K562 (cell line): ENCODE results near the gene ACAP2. TPM values are rescaled to one million over a fixed set of nuclear protein-coding genes. Genes with fewer than 3 reads are reported as not detected.

Experiments
- AFF4 ChIP-seq: sonication (generic); formaldehyde crosslinking; IDR thresholded peaks from 2 replicates; pipeline ENCODE4 v1.8.0; 2023; ENCODE audit warnings: mild to moderate bottlenecking, missing genetic modification reagents
- C11orf30 ChIP-seq: fragments of 450-650 bp; IDR thresholded peaks from 2 replicates; pipeline ENCODE4 v1.6.1; 2016; ENCODE audit warnings: low read depth, mild to moderate bottlenecking
- CAMTA2 ChIP-seq: fragments of 250-450 bp; sonication (Bioruptor Pico); conservative IDR thresholded peaks from 2 replicates; pipeline ENCODE4 v1.5.1; 2022
- CBFA2T3 ChIP-seq: fragments of 450-650 bp; IDR thresholded peaks from 2 replicates; pipeline ENCODE4 v1.6.1; 2017
- EGR1 ChIP-seq: fragments of 450-650 bp; conservative IDR thresholded peaks from 2 replicates; pipeline ENCODE4 v1.6.1; 2017; ENCODE audit warnings: mild to moderate bottlenecking
- ELF2 ChIP-seq: fragments of 250-450 bp; sonication (Bioruptor Pico); IDR thresholded peaks from 2 replicates; pipeline ENCODE4 v1.5.0; 2021; ENCODE audit warnings: mild to moderate bottlenecking
- GTF3C2 ChIP-seq: IDR thresholded peaks from 3 replicates; pipeline ENCODE4 v1.6.1; 2011; ENCODE audit warnings: borderline replicate concordance, mild to moderate bottlenecking, moderate library complexity; ENCODE audit not compliant: insufficient read length; ENCODE audit errors: extremely low read depth
- KDM2B ChIP-seq: fragments of 250-450 bp; sonication (Bioruptor Pico); IDR thresholded peaks from 2 replicates; pipeline ENCODE4 v1.8.0; 2021; ENCODE audit warnings: mild to moderate bottlenecking, moderate library complexity
- KLF6 ChIP-seq: fragments of 250-450 bp; sonication (Bioruptor Pico); IDR thresholded peaks from 2 replicates; pipeline ENCODE4 v1.4.0; 2020; ENCODE audit warnings: mild to moderate bottlenecking, moderate library complexity, borderline replicate concordance
- MBD2 ChIP-seq: sonication (generic); IDR thresholded peaks from 2 replicates; pipeline ENCODE4 v1.6.1; 2016; ENCODE audit warnings: low read depth, borderline replicate concordance
- NR1H2 ChIP-seq: sonication (generic); formaldehyde crosslinking; IDR thresholded peaks from 2 replicates; pipeline ENCODE4 v1.4.0; 2020; ENCODE audit warnings: mild to moderate bottlenecking, missing genetic modification reagents
- PCBP2 ChIP-seq: fragments of 200-400 bp; formaldehyde crosslinking; IDR thresholded peaks from 2 replicates; pipeline ENCODE4 v1.6.1; 2018; ENCODE audit warnings: low read length, low read depth, mild to moderate bottlenecking, moderate library complexity; ENCODE audit not compliant: poor library complexity, severe bottlenecking
- PYGO2 ChIP-seq: fragments of 450-650 bp; IDR thresholded peaks from 2 replicates; pipeline ENCODE4 v1.6.1; 2016; ENCODE audit warnings: mild to moderate bottlenecking, missing genetic modification characterization, moderate library complexity, missing compliant biosample characterization
- XRCC5 ChIP-seq: fragments of 200-400 bp; formaldehyde crosslinking; IDR thresholded peaks from 2 replicates; pipeline ENCODE4 v1.6.1; 2017; ENCODE audit warnings: low read depth, mild to moderate bottlenecking, low read length
- ZBTB17 ChIP-seq: fragments of 450-650 bp; formaldehyde crosslinking; IDR thresholded peaks from 2 replicates; pipeline ENCODE4 v1.4.0; 2020; ENCODE audit warnings: mild to moderate bottlenecking
- ZBTB8A ChIP-seq: fragments of 450-650 bp; IDR thresholded peaks from 2 replicates; pipeline ENCODE4 v1.6.1; 2018; ENCODE audit warnings: mild to moderate bottlenecking, moderate library complexity; ENCODE audit not compliant: partially characterized antibody
- ZC3H4 ChIP-seq: sonication (generic); formaldehyde crosslinking; IDR thresholded peaks from 2 replicates; pipeline ENCODE4 v1.9.0; 2021; ENCODE audit warnings: missing genetic modification reagents, borderline replicate concordance
- ZFP30 ChIP-seq: fragments of 250-450 bp; sonication (Bioruptor Pico); IDR thresholded peaks from 2 replicates; pipeline ENCODE4 v1.8.0; 2022; ENCODE audit warnings: moderate library complexity, mild to moderate bottlenecking, inconsistent platforms, borderline replicate concordance
- ZNF695 ChIP-seq: fragments of 450-650 bp; formaldehyde crosslinking; IDR thresholded peaks from 2 replicates; pipeline ENCODE4 v1.4.0; 2020; ENCODE audit warnings: mild to moderate bottlenecking, moderate library complexity
- ZNF699 ChIP-seq: fragments of 250-450 bp; sonication (Bioruptor Pico); IDR thresholded peaks from 2 replicates; pipeline ENCODE4 v1.8.0; 2021; ENCODE audit warnings: mild to moderate bottlenecking, moderate library complexity; ENCODE audit not compliant: insufficient replicate concordance
- polyA plus RNA-seq, 8 experiments: library from polyadenylated mRNA; depleted of rRNA in 4 of 8; stranded (reverse) in 5 of 8; unstranded in 3 of 8; fragments of >200 nt; fragmentation: Nextera tagmentation in 2 of 8; fragmentation: Illumina TruSeq in 1 of 8; extraction: Ambion mirVana in 2 of 8; extraction: Trizol in 1 of 8; gene quantifications; 2 replicates each; pipeline versions ENCODE4 v1.2.1 to v1.2.3, GENCODE V29; 2011 to 2014; ENCODE audit warnings: inconsistent platforms in 1 of 8, missing spikeins in 1 of 8
- total RNA-seq, 7 experiments: library from RNA; depleted of rRNA in 6 of 7; stranded (reverse); fragments of >200 nt in 6 of 7; fragmentation: Illumina TruSeq in 2 of 7; extraction: Trizol in 2 of 7; gene quantifications; 2 replicates each; pipeline versions ENCODE4 v1.2.1 to v1.2.3, GENCODE V29; 2011 to 2021; ENCODE audit warnings: low replicate concordance in 1 of 7
- TF ChIP-seq, protein P1 (sequence below): sonication (generic); formaldehyde crosslinking; IDR thresholded peaks from 2 replicates; pipeline ENCODE4 v1.8.0; 2022; ENCODE audit warnings: missing genetic modification reagents, mild to moderate bottlenecking, moderate library complexity, borderline replicate concordance

The ACAP2 gene
- total and polyA plus RNA-seq, 9 of the 15 experiments (the other 6 are each of a cell fraction or from before 2014, with no cell fraction given), result 10.6 to 52.7 (median 34.4) TPM

DNA sequence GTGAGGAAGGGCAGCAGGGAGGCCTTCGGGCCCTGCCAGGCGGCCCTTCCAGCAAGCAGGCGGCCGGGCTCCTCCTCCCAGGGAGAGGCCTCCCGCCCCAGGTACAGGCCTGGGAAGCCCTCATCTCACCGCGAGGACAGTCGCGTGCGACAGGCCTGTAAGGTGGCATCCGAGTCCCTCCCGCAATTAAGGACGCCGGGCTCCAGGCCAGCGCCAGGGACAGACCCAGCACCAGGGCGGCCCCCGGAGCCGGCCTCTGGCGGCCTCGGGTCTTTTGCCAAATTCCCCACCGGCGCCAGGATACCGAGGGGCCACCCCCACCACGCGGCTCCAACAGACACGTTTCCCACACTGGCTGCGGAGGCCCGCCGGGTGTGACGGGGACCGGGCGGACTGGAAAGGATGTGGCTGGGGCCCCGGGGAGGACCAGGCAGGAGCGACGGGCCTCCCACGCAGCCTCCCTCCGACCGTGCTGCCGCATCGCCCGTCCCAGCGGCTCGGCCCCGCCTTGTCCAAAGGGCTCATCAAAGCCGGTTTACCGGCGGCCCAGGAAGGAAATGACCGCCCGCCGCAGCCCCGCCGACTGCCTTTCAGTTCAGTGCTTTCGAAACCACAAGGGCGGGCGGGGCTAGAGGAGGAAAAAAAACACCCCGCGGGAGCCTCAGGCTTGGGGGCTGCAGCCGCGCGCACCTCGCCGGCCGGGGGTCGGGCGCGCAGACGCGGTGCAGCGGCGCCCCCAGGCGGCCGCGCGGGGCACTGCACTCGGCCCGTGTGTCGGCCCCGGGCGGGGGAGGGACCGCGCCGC is 183.1 kb downstream of the ACAP2 start (continued):
- no peak for TF ChIP-seq PYGO2
- no peak for TF ChIP-seq C11orf30
- TF ChIP-seq CAMTA2 (CRISPR knock-in tag), result no peak
- TF ChIP-seq ELF2 (CRISPR knock-in tag), result no peak
- TF ChIP-seq ZNF695 (CRISPR knock-in tag), result no peak
- peak; percentile 90 for TF ChIP-seq EGR1
- TF ChIP-seq MBD2, result no peak
- TF ChIP-seq CBFA2T3, result 0 out of 2 replicates have a peak, but pooled peaks have one; percentile 17
- TF ChIP-seq, protein P1, sequence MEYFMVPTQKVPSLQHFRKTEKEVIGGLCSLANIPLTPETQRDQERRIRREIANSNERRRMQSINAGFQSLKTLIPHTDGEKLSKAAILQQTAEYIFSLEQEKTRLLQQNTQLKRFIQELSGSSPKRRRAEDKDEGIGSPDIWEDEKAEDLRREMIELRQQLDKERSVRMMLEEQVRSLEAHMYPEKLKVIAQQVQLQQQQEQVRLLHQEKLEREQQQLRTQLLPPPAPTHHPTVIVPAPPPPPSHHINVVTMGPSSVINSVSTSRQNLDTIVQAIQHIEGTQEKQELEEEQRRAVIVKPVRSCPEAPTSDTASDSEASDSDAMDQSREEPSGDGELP (CRISPR knock-in tag), result peak; percentile 73
- TF ChIP-seq XRCC5, result peak; percentile 53; the same call in 1 of the 2 replicates
- TF ChIP-seq ZBTB8A, result no peak
- no peak for TF ChIP-seq ZFP30 (CRISPR knock-in tag)
- TF ChIP-seq KLF6 (CRISPR knock-in tag), result 0 out of 2 replicates have a peak, but pooled peaks have one; percentile 41
- TF ChIP-seq AFF4 (CRISPR knock-in tag), result 0 out of 2 replicates have a peak, but pooled peaks have one; percentile 49
- no peak for TF ChIP-seq PCBP2
- peak; percentile 56; the same call in 1 of the 2 replicates for TF ChIP-seq ZBTB17 (CRISPR knock-in tag)
- no peak for TF ChIP-seq NR1H2 (CRISPR knock-in tag)
- no peak for TF ChIP-seq GTF3C2
- TF ChIP-seq ZC3H4 (CRISPR knock-in tag), result no peak; the same call in 1 of the 2 replicates
- no peak for TF ChIP-seq KDM2B (CRISPR knock-in tag)
- no peak for TF ChIP-seq ZNF699 (CRISPR knock-in tag)
